ENCODE results near the gene CCR5AS.

- TF ChIP-seq CTCF (IDR thresholded peaks at IDR 0.05) (no peak), POLR2AphosphoS5 (IDR thresholded peaks at IDR 0.05) (no peak)
These were observed 37.2 kb downstream of the CCR5AS start for GRCh38 chr3:46369675-46370132.

Data from prostate gland (tissue), 2 donors.